NT2/D1 (cell line): ENCODE results near the gene INS.

Experiments used
- SUZ12 ChIP-seq: IDR thresholded peaks from 2 replicates; pipeline ENCODE4 v1.6.1; 2011; ENCODE audit not compliant: insufficient read length, insufficient read depth; ENCODE audit errors: extremely low read depth
- YY1 ChIP-seq: IDR thresholded peaks from 2 replicates; pipeline ENCODE4 v1.6.1; 2011; ENCODE audit not compliant: insufficient read length, insufficient read depth

GRCh38 chr11:2204361-2205213 lies 43.6 kb upstream of the INS start:
- no peak for TF ChIP-seq YY1
- no peak for TF ChIP-seq SUZ12
